ENCODE measurements around the gene CLDN5. TPM values are rescaled to one million over a fixed set of nuclear protein-coding genes. Genes with fewer than 3 reads are reported as not detected.

CLDN5 gene
- total and polyA plus RNA-seq, 7 donors: 3.5 to 129 (median 57.4) TPM

GRCh38 chr22:19530751-19531150 is 6.5 kb upstream of the CLDN5 start:
- intact Hi-C loops (cut with DNase I): no loop called here
- peaks cover 0 to 19% (median 6%) of the 10 kb centered on the region in 3 donors for H3K27me3 ChIP-seq
- H3K36me3 ChIP-seq: no peaks in the 10 kb centered on the region
- no peak for DNase-seq
- 33 to 71% methylated on average over 3 of the region's 3 CpGs for WGBS, 2 donors
- H3K4me3 ChIP-seq: no peak overlapping the region
- H3K9me3 ChIP-seq: no peaks in the 10 kb centered on the region
- no peak overlapping the region for H3K27ac ChIP-seq
- TF ChIP-seq POLR2AphosphoS5 (IDR thresholded peaks at IDR 0.05) (no peak), CTCF (IDR thresholded peaks at IDR 0.05) (no peak)
- no peaks in the 10 kb centered on the region for H3K4me1 ChIP-seq

DNA sequence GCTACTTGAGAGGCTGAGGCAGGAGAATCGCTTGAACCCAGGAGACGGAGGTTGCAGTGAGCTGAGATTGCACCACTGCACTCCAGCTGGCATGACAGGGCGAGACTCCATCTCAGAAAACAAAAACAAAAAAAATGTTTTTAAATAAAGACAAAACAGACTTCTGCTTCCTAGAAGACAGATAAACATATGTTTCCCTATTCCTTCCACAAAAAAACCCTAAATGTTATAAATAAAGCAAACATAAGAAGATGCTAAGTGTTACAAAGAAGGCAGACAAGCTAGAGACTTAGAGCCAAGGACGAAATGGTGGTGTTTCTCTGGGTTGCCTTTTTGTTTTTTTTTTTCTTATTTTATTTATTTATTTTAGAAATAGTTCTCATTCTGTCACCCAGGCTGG is 5.6 kb upstream of the CLDN5 start:
- no peak overlapping the region for H3K4me3 ChIP-seq
- no peaks in the 10 kb centered on the region for H3K36me3 ChIP-seq
- intact Hi-C loops (cut with DNase I): no loop called here
- no peak for TF ChIP-seq EP300 (IDR thresholded peaks at IDR 0.05)
- DNase-seq: no peak
- 70 to 76% methylated on average over 4 of the region's 4 CpGs for WGBS, 2 donors
- peaks cover 0 to 28% (median 14%) of the 10 kb centered on the region in 3 donors for H3K27me3 ChIP-seq
- H3K27ac ChIP-seq: no peak overlapping the region
- no peaks in the 10 kb centered on the region for H3K9me3 ChIP-seq
- peaks cover 0 to 1% (median 0%) of the 10 kb centered on the region in 4 donors for H3K4me1 ChIP-seq

- Histone ChIP-seq H3K4me3 (no peak overlapping the region), H3K27me3 (peaks cover 18 to 47% (median 33%) of the 10 kb centered on the region in 3 donors), H3K4me1 (peaks cover 0 to 19% (median 15%) of the 10 kb centered on the region in 4 donors), H3K27ac (no peak overlapping the region), H3K36me3 (no peaks in the 10 kb centered on the region), H3K9me3 (no peaks in the 10 kb centered on the region)
- 69 to 79% methylated on average over 17 of the region's 17 CpGs for whole genome bisulfite sequencing, 2 donors
- TF ChIP-seq POLR2A (IDR thresholded peaks at IDR 0.05) (no peak), EP300 (IDR thresholded peaks at IDR 0.05) (no peak), POLR2AphosphoS5 (IDR thresholded peaks at IDR 0.05) (no peak), CTCF (IDR thresholded peaks at IDR 0.05) (no peak)
- DNase-seq: no peak
- intact Hi-C loops (cut with DNase I): no loop called here
These were observed 3.7 kb upstream of the CLDN5 start for GRCh38 chr22:19527861-19528417.

DNA sequence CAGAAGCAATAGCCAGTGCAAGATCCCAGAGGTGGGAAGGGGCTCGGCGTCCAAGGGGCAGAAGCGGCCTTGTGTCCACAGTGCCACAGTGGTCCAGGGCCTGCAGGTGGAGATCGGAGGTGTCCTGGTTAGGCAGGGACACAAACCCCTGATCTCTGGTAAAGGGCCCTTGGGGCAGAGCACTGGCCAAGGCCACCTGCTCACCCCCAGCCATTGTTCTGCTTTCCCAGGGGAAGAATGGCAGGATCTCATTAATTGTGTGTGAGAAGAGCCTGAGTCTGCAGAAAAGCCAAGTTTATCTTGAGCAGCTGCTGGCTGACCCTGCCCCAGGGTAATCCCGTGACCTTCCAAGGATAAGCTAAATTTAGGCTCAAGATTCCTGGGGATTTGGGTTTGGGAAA is 3.1 kb upstream of the CLDN5 start:
- Histone ChIP-seq H3K36me3 (no peaks in the 10 kb centered on the region), H3K27ac (no peak overlapping the region), H3K9me3 (no peaks in the 10 kb centered on the region), H3K27me3 (peaks cover 22 to 53% (median 39%) of the 10 kb centered on the region in 3 donors), H3K4me3 (no peak overlapping the region), H3K4me1 (peaks cover 0 to 19% (median 15%) of the 10 kb centered on the region in 4 donors)
- TF ChIP-seq POLR2A (IDR thresholded peaks at IDR 0.05) (no peak), CTCF (IDR thresholded peaks at IDR 0.05) (no peak), EP300 (IDR thresholded peaks at IDR 0.05) (no peak), POLR2AphosphoS5 (IDR thresholded peaks at IDR 0.05) (no peak)
- WGBS, 2 donors: 83 to 88% methylated on average over 5 of the region's 5 CpGs
- no peak for DNase-seq
- intact Hi-C loops (cut with DNase I): no loop called here

DNA sequence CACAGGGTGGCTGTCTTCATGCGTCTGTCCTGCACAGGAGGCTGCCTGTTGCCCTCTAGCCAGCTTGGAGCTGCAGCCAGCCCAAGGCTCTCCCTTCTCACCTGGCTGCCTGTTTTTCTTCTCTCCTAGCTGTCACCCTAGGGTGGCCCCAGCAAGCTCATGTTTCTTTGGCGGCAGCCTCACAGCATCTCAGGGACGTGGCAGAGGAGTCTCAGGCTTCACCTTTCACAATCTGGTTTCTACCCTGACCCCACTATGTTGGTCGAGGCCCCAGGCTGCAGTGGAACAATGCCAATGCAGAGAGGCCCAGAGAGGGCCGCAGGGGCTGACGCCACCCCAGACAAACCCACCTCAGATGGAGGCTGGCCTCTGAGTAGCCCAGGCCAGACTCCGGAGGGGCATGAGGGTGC is 2.5 kb upstream of the CLDN5 start:
- H3K27me3 ChIP-seq: peaks cover 22 to 59% (median 45%) of the 10 kb centered on the region in 3 donors
- H3K4me1 ChIP-seq: peaks cover 0 to 19% (median 15%) of the 10 kb centered on the region in 4 donors
- no peaks in the 10 kb centered on the region for H3K36me3 ChIP-seq
- 79 to 87% methylated on average over 7 of the region's 7 CpGs for WGBS, 2 donors
- no peak for DNase-seq
- intact Hi-C loops (cut with DNase I): no loop called here
- H3K4me3 ChIP-seq: no peak overlapping the region
- TF ChIP-seq CTCF (IDR thresholded peaks at IDR 0.05): no peak
- TF ChIP-seq POLR2AphosphoS5 (IDR thresholded peaks at IDR 0.05): no peak
- no peak for TF ChIP-seq POLR2A (IDR thresholded peaks at IDR 0.05)
- TF ChIP-seq EP300 (IDR thresholded peaks at IDR 0.05): no peak
- H3K9me3 ChIP-seq: no peaks in the 10 kb centered on the region
- H3K27ac ChIP-seq: no peak overlapping the region

Data from sigmoid colon (tissue), 7 donors.